Pancreas (tissue), 10 donors: ENCODE data around the gene CETN1. TPM values are rescaled to one million over a fixed set of nuclear protein-coding genes. Genes with fewer than 3 reads are reported as not detected.
A peak's percentile ranks its signal among the peaks of the same experiment; 100 is the strongest.

Experiments
- ATAC-seq, 4 donors: fragments of 200-7000 bp; cut with Tn5 transposase; one replicate each; pipeline versions ENCODE4 v1.8.0 to v1.9.1; 2020; ENCODE audit warnings: mild to moderate bottlenecking in 4 of 4, moderate library complexity in 4 of 4
- DNase-seq, 6 donors: peaks; one replicate each; pipeline ENCODE4 v3.0.0-alpha.2; 2020
- FAIRE-seq: peaks from 2 replicates; lab custom pipeline; 2012; peaks lifted over from hg19 to GRCh38; lab: Jason Lieb, UNC
- H3K27ac ChIP-seq, 4 donors: fragments of 200-600 bp; sonication (generic); 1 replicate in 3 of 4; 2 replicates in 1 of 4; pipeline versions ENCODE4 v1.5.0 to v1.8.0; 2020
- H3K27me3 ChIP-seq, 4 donors: fragments of 200-600 bp; one replicate each; pipeline ENCODE4 v1.8.0; 2021
- H3K36me3 ChIP-seq, 3 donors: fragments of 200-600 bp; sonication (generic) in 1 of 3; one replicate each; pipeline versions ENCODE4 v1.5.0 to v1.8.0; 2020 to 2021
- H3K4me1 ChIP-seq, 3 donors: fragments of 200-600 bp; one replicate each; pipeline ENCODE4 v1.8.0; 2021
- H3K4me3 ChIP-seq, 4 donors: fragments of 200-600 bp; sonication (generic) in 2 of 4; one replicate each; pipeline versions ENCODE4 v1.5.0 to v1.8.0; 2020 to 2021
- H3K9me3 ChIP-seq, 4 donors: fragments of 200-600 bp; one replicate each; pipeline ENCODE4 v1.8.0; 2021
- CTCF ChIP-seq, 4 donors: fragments of 200-600 bp; sonication (generic) in 3 of 4; IDR thresholded peaks; one replicate each; pipeline versions ENCODE4 v1.5.0 to v1.8.0; 2021; ENCODE audit warnings: antibody characterized with exemption in 4 of 4
- WGBS, 2 donors: extraction: QIAGEN DNeasy Blood & Tissue Kit; methylation state at CpG; one replicate each; pipeline ENCODE4 v1.1.7; 2013; 5-methylcytosine and 5-hydroxymethylcytosine counted together
- intact Hi-C, 3 donors: fragments of 100-400 bp; cut with DNase I; formaldehyde crosslinking; loops; one replicate each; pipeline versions ENCODE4 v1.11.1 to v1.14.2; 2022
- polyA plus RNA-seq, 2 donors: library from polyadenylated mRNA; stranded (reverse); fragments of 200-250 nt; gene quantifications; one replicate each; pipeline ENCODE4 v1.2.3, GENCODE V29; 2013
- total RNA-seq, 6 donors: library from RNA; stranded (reverse); fragmentation: NEBNext Ultra II Directional in 4 of 6; extraction: Animal tissue kit (Norgen Biotek cat#: 25700) in 4 of 6; gene quantifications; one replicate each; pipeline versions ENCODE4 v1.2.1 to v1.2.4, GENCODE V29; 2021 to 2023
- donor health status: healthy with polysubstance abuse.
- donor health status: DM: no; HTN: no; CAD: no; lungs with moderate emphysema.
- donor health status: DM: no; HTN: no; CAD: no.
- donor health status: control.
- donor health status: control.
- donor health status: Bipolar disorder and iron deficiency.
- donor health status: DM: yes; HTN: yes; CAD: no.
- donor health status: DM: no; HTN: no; CAD: no.
- donor health status: DM: no; HTN: no; CAD: no.
- donor health status: DM: yes; HTN: yes; CAD: no.

The CETN1 gene
- total and polyA plus RNA-seq, 8 donors, result not detected

GRCh38 chr18:614193-614592, 34.0 kb downstream of the CETN1 start:
- Histone ChIP-seq H3K4me3 (no peak overlapping the region), H3K27ac (no peak overlapping the region), H3K4me1 (peaks cover 0 to 9% (median 5%) of the 10 kb centered on the region in 3 donors), H3K9me3 (no peaks in the 10 kb centered on the region), H3K27me3 (no peaks in the 10 kb centered on the region), H3K36me3 (no peaks in the 10 kb centered on the region)
- TF ChIP-seq CTCF (IDR thresholded peaks at IDR 0.05), result no peak
- ATAC-seq (no peak), FAIRE-seq (no peak), DNase-seq (no peak)
- intact Hi-C loops, result loop anchor here in 1 of 3 donors (10.0 kb wide), 1 partner anchor 319 kb away; no protein-coding TSS in a partner anchor
- WGBS, 2 donors, result 90 to 91% methylated on average over 1 of the region's 1 CpG

- peak in 2 of 4 donors; percentile 7 to 9 for ATAC-seq
- Histone ChIP-seq H3K9me3 (no peaks in the 10 kb centered on the region), H3K4me1 (peaks cover 0 to 9% (median 5%) of the 10 kb centered on the region in 3 donors), H3K27me3 (no peaks in the 10 kb centered on the region), H3K36me3 (no peaks in the 10 kb centered on the region), H3K27ac (peak overlapping the region in 1 of 4 donors; percentile 39), H3K4me3 (no peak overlapping the region)
- no peak for FAIRE-seq
- intact Hi-C loops, result loop anchor here in 1 of 3 donors (10.0 kb wide), 1 partner anchor 320 kb away; no protein-coding TSS in a partner anchor
- WGBS, 2 donors, result 75 to 83% methylated on average over 5 of the region's 5 CpGs
- DNase-seq, result no peak
- no peak for TF ChIP-seq CTCF (IDR thresholded peaks at IDR 0.05)
These were observed 34.9 kb downstream of the CETN1 start for GRCh38 chr18:615092-615521.

- intact Hi-C loops, result loop anchor here in 1 of 3 donors (10.0 kb wide), 1 partner anchor 321 kb away; no protein-coding TSS in a partner anchor
- FAIRE-seq (no peak), ATAC-seq (peak; percentile 86 to 97 (median 95)), DNase-seq (peak in 5 of 6 donors; percentile 53 to 76 (median 64))
- Histone ChIP-seq H3K27me3 (no peaks in the 10 kb centered on the region), H3K4me1 (peaks cover 0 to 9% (median 5%) of the 10 kb centered on the region in 3 donors), H3K9me3 (no peaks in the 10 kb centered on the region), H3K27ac (peak overlapping the region in 2 of 4 donors; percentile 2 to 39), H3K4me3 (no peak overlapping the region), H3K36me3 (no peaks in the 10 kb centered on the region)
- no peak for TF ChIP-seq CTCF (IDR thresholded peaks at IDR 0.05)
- 24 to 41% methylated on average over 4 of the region's 4 CpGs for WGBS, 2 donors
These were observed 35.6 kb downstream of the CETN1 start for GRCh38 chr18:615773-616172.

GRCh38 chr18:616380-616995, 36.3 kb downstream of the CETN1 start:
- 22% methylated on average over 4 of the region's 4 CpGs for WGBS, 2 donors
- Histone ChIP-seq H3K27ac (peak overlapping the region in 1 of 4 donors; percentile 39), H3K36me3 (no peaks in the 10 kb centered on the region), H3K4me1 (peaks cover 0 to 9% (median 5%) of the 10 kb centered on the region in 3 donors), H3K4me3 (no peak overlapping the region), H3K9me3 (no peaks in the 10 kb centered on the region), H3K27me3 (no peaks in the 10 kb centered on the region)
- intact Hi-C loops, result loop anchor here in 1 of 3 donors (10.0 kb wide), 1 partner anchor 322 kb away; no protein-coding TSS in a partner anchor
- ATAC-seq, result peak; percentile 74 to 90 (median 88)
- peak; percentile 89 for FAIRE-seq
- DNase-seq, result peak in 1 of 6 donors; percentile 15
- TF ChIP-seq CTCF (IDR thresholded peaks at IDR 0.05), result peak in 3 of 4 donors; percentile 27 to 48 (median 39)
